HG02981 (cell line): ENCODE data around the gene COL5A2.

Experiments used
- ATAC-seq: cut with Tn5 transposase; IDR thresholded peaks from one replicate; pipeline ENCODE4 v1.9.1; 2021; ENCODE audit warnings: mild to moderate bottlenecking, moderate library complexity; ENCODE audit not compliant: unreplicated experiment

COL5A2 gene

GRCh38 chr2:189109921-189110397 lies 69.6 kb downstream of the COL5A2 start:
- ATAC-seq: peak; percentile 95

DNA sequence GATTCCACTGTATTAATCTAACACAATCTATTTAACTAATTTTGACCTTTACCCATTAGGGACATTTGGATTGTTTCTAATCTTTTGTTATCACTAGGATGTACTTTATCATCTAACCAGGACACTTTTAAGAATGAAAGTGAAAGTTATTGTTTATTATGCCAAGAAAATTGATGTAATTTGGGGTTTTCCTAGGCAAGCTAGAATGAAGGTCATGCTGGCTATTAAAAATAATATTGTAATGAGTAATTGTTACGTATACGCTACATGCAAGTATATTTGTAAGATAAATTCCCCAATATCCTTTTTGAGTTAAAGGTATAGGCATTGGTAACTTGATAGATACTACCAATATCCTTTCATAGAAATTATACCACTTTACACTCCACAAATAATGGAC lies 74.6 kb downstream of the COL5A2 start:
- ATAC-seq: no peak

- ATAC-seq: no peak
These were observed 76.8 kb downstream of the COL5A2 start for GRCh38 chr2:189102735-189103134.

- ATAC-seq: no peak
These were observed 81.6 kb downstream of the COL5A2 start for GRCh38 chr2:189097934-189098333.

DNA sequence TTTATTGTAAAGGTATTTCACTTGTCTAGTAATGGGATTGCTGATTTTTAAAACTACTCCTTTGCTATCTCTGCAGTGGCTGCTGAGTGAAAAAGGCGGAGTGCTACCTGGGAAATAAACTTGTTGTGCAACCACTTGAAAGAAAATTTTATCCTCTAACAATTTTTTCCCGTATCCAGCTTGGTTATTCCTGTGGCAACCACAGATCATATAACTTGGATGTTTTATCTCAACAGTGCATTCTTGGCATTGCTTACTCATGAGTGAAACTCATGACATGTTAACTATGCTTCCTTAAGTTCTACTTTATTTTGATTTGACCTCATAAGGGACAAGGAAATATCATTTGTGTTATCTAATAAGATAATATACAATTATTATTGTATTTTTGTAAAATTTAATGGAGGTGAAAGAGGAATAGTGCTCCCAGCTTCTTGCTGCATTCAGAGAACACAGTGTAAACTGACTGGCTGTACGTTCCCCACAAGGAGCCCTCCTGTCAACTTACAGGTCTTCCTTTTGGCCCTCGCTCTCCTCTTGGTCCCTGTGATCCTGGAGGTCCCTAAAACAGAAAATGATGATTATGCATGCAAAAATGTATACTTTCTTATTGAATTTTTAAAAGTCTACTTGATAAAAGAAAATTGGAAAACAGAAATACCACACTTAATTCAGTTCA lies 82.7 kb downstream of the COL5A2 start:
- no peak for ATAC-seq

DNA sequence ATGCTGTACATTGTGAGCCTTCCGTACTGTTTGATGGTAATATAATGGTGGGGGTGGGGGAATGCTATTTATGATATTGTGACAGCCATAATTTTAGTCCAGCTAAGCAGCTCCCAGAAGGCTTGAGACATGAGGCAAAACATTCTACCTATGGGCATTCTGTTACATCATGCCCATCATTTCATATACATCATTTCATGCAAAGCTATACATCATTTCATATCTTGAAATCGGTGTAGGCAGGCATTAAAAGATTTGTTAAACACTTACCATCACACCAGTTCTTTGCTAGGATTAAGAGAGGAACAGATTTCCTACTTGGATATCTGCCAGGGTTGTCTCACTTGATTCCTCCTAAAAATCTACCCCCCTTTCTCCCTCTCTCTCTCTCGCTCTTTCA lies 84.5 kb downstream of the COL5A2 start:
- no peak for ATAC-seq

DNA sequence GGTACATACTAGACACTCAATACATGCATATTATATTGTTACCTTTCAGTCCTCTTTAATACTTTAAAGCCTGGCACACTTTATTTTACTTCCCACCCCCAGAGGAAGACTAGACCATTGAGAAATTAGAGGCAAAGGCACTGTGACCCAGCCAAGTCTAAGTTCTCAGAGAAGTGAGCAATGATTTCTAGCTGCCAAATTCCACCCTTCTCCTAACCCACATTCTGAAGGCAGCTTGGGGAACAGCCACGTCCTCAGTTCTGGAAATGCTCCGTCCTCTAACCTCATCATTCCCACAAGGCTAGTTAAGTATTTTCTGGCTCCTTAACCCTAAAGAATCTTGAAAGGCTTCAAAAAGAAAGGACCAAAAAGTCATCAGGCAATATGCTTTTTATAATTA lies 86.6 kb downstream of the COL5A2 start:
- ATAC-seq: no peak

- no peak for ATAC-seq
These were observed 88.3 kb downstream of the COL5A2 start for GRCh38 chr2:189091253-189091652.

GRCh38 chr2:189088591-189089205 lies 90.9 kb downstream of the COL5A2 start:
- no peak for ATAC-seq

DNA sequence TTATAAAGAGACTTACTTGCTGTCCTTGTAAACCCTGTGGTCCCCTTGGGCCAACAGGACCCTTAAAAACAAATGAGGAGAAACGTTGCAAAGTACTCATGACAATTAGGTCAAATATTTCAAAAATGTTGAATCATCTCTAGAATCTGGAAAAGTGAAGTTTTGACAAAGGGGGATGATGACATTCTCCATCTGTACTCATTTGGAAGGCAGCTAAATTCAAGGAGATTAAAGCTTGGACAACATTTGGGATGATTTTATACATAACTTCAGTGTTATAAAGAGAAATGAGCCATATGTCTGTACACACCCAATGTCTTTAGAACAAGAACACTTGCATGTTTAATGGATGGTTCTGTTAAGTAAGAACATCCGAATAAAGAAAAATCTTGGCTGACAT lies 92.9 kb downstream of the COL5A2 start:
- no peak for ATAC-seq

- no peak for ATAC-seq
These were observed 93.3 kb downstream of the COL5A2 start for GRCh38 chr2:189086250-189086649.

GRCh38 chr2:189083606-189084005 lies 96.0 kb downstream of the COL5A2 start:
- ATAC-seq: no peak

- no peak for ATAC-seq
These were observed 96.5 kb downstream of the COL5A2 start for GRCh38 chr2:189083106-189083505.

GRCh38 chr2:189082376-189082975 lies 97.1 kb downstream of the COL5A2 start:
- no peak for ATAC-seq

DNA sequence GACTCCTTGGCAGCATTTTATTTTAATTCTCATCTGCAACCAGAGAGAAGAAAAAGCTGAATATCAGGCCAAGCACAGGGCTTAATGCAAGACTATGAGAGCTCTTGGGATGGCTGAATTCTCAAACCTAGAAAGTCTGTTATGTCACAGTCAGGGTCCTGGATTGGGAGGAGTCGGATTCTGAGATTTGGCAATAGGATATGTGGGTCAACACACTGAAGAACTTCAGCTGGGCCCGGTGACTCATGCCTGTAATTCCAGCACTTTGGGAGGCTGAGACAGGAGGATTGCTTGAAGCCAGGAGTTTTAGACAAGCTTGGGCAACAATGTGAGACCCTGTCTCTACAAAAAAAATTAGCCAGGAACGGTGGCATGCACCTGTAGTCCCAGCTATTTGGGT lies 103.0 kb downstream of the COL5A2 start:
- no peak for ATAC-seq

DNA sequence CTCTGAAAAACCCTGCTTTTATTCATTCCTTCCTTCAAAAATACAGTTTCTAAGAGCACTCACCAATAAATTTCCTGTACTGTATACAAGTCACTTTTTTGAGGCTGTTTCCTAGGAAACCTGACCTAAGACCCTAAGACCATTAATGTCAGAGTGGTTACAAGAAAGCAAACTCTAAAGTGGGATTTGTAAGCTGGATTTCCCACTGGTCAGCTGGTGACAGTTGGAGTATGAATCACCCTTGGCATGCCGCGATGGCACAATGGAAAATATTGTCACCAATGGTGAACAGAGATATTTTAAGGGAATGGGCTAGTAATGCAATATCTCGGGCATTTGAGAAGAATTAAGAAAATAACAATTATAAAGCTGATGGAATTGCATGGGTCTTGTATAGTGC lies 103.4 kb downstream of the COL5A2 start:
- no peak for ATAC-seq

- no peak for ATAC-seq
These were observed 105.1 kb downstream of the COL5A2 start for GRCh38 chr2:189074506-189074905.

DNA sequence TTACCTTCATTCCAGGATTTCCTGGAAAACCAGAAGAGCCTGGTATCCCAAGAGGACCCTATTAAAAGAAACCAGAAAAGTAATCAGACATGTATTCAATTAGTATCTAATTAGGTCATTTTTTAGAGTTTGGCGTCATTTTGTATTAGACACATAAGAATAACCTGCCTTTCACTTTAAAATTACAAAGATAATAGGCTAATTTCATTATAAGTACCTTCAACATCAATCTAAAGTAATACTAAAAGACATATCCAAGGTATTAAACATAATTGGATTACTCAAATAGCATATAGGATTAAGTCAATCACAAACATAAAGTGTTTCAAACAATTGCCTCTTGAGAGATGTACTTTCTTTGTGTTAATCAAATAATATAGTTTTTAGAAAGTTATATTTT lies 107.5 kb downstream of the COL5A2 start:
- no peak for ATAC-seq

DNA sequence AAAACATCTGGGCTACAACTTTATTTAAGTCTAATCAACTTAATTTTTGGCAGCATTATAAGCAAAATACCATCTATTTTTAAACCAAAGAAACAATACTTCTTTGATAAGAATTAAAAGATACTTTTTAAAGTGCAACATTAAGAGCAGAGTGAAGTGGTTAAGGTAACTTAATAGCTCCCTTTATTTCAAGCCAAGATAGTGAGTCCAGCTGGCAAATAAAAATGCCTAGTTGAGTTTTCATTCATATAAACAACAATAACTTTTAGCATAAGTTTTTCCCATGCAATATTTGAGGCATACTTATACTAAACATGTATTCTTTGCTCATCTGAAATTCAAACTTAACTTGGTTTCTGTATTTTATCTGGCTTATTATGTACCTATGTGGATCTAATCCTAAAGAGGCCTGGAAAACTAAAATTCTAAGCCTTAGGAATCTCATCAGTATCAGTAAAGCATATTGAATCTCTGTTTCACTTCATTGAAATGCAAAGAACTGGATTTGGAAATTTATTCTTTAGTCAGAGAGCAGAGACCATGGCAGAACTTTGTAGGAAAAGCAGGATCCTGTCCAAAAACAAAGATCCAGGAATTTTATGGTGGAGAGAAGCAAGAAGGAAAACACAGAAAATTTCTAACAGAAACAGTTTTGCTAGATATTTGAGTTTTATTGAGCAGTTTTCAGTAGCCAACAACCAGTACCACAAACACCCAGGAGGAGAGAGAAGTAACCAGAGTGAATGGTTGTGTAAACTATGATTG lies 109.5 kb downstream of the COL5A2 start:
- ATAC-seq: no peak

- ATAC-seq: no peak
These were observed 113.5 kb downstream of the COL5A2 start for GRCh38 chr2:189066037-189066436.

DNA sequence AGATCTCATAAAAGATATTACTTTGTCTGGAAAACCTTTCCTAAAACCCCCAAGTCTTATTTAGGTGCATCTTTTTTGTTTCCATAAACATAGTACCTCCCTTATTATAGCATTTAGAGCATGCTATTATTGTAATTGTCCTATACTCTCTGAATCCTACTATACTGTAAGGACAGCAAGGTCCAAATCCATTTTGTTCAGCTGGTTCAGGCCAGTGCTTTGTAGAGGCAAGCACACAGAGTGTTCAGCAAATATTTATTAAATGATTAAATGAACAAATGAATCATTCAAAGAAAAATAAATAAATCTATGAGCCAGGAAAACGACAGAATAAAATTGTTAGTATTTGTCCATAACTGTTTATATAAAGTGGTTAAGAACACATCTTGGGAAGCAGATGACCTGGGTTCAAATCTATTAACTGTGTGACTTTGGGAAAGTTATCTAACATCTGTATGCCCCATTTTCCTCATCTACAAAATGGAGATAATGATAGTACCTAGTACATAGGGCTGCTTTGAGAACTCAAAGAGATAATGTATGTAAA lies 119.4 kb downstream of the COL5A2 start:
- ATAC-seq: no peak
